HL-60 (cell line): ENCODE data around the gene ERRFI1.
"Not testable (repeated sequence)": the region's sequence is repeated elsewhere in the genome, so short reads cannot be mapped to it uniquely, and the experiment has no call there.

ENCODE experiments used
- DNase-seq, 2 experiments: peaks; one replicate each; pipeline ENCODE4 v3.0.0-alpha.2; 2010 to 2020; ENCODE audit warnings: low read depth in 1 of 2, low spot score in 1 of 2
- H3K27ac ChIP-seq: fragments of 250-450 bp; sonication (Bioruptor Pico); replicated peaks from 2 replicates; pipeline ENCODE4 v1.5.1; 2020; ENCODE audit warnings: mild to moderate bottlenecking, moderate library complexity
- H3K27me3 ChIP-seq: fragments of 250-450 bp; sonication (Bioruptor Pico); 2 replicates; pipeline ENCODE4 v1.5.1; 2021; ENCODE audit warnings: mild to moderate bottlenecking, moderate library complexity; ENCODE audit not compliant: insufficient read depth, poor library complexity, severe bottlenecking
- H3K4me3 ChIP-seq: replicated peaks from 2 replicates; pipeline ENCODE4 v1.5.1; 2011; ENCODE audit warnings: mild to moderate bottlenecking, control low read depth, low read length; ENCODE audit not compliant: insufficient read depth
- CTCF ChIP-seq: IDR thresholded peaks from one replicate; pipeline ENCODE4 v1.5.1; 2011; ENCODE audit warnings: low read length, control low read depth, inconsistent platforms; ENCODE audit not compliant: insufficient read depth
- GABPA ChIP-seq: IDR thresholded peaks from 2 replicates; pipeline ENCODE4 v1.6.1; 2012; ENCODE audit warnings: low read depth
- POLR2AphosphoS5 ChIP-seq: IDR thresholded peaks from 2 replicates; pipeline ENCODE4 v1.6.1; 2012; ENCODE audit warnings: low read depth
- REST ChIP-seq: IDR thresholded peaks from 2 replicates; pipeline ENCODE4 v1.6.1; 2012; ENCODE audit warnings: low read depth; ENCODE audit not compliant: insufficient replicate concordance
- SPI1 ChIP-seq: IDR thresholded peaks from 2 replicates; pipeline ENCODE4 v1.6.1; 2012; ENCODE audit warnings: low read depth, mild to moderate bottlenecking, borderline replicate concordance

Gene ERRFI1

GRCh38 chr1:8059161-8059622, 33.1 kb upstream of the ERRFI1 start:
- no peak for TF ChIP-seq POLR2AphosphoS5
- DNase-seq: no peak
- H3K27ac ChIP-seq: no peak overlapping the region
- H3K27me3 ChIP-seq: no peaks in the 10 kb centered on the region
- no peak overlapping the region for H3K4me3 ChIP-seq

DNA sequence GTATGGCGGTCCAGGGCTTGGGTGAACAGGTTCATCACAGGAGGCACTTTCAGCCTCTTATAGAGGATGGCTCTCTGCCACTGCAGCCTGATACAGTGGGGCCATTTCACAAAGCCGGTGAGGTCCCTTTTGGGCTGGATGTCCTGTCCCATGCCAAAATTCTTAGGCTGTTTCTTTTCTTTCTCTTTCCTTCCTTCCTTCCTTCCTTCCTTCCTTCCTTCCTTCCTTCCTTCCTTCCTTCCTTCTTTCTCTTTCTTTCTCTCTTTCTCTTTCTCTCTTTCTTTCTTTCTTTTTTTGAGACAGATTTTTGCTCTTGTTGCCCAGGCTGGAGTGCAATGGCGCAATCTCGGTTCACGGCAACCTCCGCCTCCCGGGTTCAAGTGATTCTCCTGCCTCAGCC, 31.7 kb upstream of the ERRFI1 start:
- H3K4me3 ChIP-seq, H3K27me3 ChIP-seq, DNase-seq, H3K27ac ChIP-seq: not testable (repeated sequence)

GRCh38 chr1:8055973-8056372, 29.9 kb upstream of the ERRFI1 start:
- H3K27me3 ChIP-seq: no peaks in the 10 kb centered on the region
- H3K4me3 ChIP-seq: no peak overlapping the region
- DNase-seq: no peak
- TF ChIP-seq GABPA (no peak), REST (no peak), POLR2AphosphoS5 (no peak), SPI1 (no peak), CTCF (no peak)
- no peak overlapping the region for H3K27ac ChIP-seq

DNA sequence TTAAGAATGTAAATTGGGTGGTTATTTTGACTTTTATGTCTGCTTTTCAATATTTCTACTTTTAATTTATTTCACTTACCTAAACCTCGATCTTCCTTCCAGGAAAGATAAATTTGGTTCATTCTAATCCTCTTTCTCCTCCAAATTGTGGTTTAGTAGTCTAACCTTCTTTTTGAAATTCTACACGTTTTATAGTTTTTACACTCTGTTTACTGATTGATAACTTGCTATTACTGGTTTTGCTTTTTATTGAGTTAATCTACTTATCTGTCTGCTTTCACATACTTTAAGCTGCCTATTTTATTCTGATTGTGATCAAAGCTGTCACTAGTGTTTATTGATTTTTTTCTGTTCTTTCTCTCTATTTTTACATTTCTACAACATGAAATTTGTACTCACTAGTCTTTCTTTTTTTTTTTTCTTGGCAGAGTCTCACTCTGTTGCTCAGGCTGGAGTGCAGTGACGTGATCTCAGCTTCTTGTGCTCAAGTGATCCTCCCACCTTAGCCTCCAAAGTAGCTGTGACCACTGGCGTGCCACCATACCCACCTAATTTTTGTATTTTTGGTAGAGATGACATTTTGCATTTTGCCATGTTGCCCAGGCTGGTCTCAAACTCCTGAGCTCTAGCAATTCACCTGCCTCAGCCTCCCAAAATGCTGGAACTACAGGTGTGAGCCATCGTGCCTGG, 27.9 kb upstream of the ERRFI1 start:
- H3K4me3 ChIP-seq: no peak overlapping the region
- no peaks in the 10 kb centered on the region for H3K27me3 ChIP-seq
- no peak for DNase-seq
- TF ChIP-seq GABPA (no peak), REST (no peak), SPI1 (no peak)
- H3K27ac ChIP-seq: no peak overlapping the region

GRCh38 chr1:8051650-8052049, 25.5 kb upstream of the ERRFI1 start:
- no peak for DNase-seq
- Histone ChIP-seq H3K4me3 (no peak overlapping the region), H3K27ac (no peak overlapping the region), H3K27me3 (no peaks in the 10 kb centered on the region)
- TF ChIP-seq CTCF: no peak
- TF ChIP-seq POLR2AphosphoS5: no peak
- TF ChIP-seq REST: no peak
- no peak for TF ChIP-seq SPI1
- no peak for TF ChIP-seq GABPA

DNA sequence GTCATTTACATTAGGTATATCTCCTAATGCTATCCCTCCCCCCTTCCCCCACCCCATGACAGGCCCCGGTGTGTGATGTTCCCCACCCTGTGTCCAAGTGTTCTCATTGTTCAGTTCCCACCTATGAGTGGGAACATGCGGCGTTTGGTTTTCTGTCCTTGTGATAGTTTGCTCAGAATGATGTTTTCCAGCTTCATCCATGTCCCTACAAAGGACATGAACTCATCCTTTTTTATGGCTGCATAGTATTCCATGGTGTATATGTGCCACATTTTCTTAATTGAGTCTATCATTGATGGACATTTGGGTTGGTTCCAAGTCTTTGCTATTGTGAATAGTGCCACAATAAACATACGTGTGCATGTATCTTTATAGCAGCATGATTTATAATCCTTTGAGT, 23.1 kb upstream of the ERRFI1 start:
- not testable (repeated sequence) for H3K27me3 ChIP-seq, H3K27ac ChIP-seq, H3K4me3 ChIP-seq, DNase-seq
